GM12864 (cell line): Measurements from ENCODE around the gene PPM1H.
"Not testable (repeated sequence)": the region's sequence is repeated elsewhere in the genome, so short reads cannot be mapped to it uniquely, and the experiment has no call there.

Experiments used
- DNase-seq: peaks from one replicate; pipeline ENCODE4 v3.0.0-alpha.2; 2011; ENCODE audit warnings: low read depth
- H3K4me3 ChIP-seq: 2 replicates; pipeline ENCODE4 v1.5.1; 2011; ENCODE audit warnings: mild to moderate bottlenecking, low read depth, low read length, control low read depth
- CTCF ChIP-seq: IDR thresholded peaks from 2 replicates; pipeline ENCODE4 v1.5.1; 2011; ENCODE audit warnings: low read depth, mild to moderate bottlenecking, moderate library complexity, low read length, control low read depth, inconsistent platforms; ENCODE audit errors: missing control alignments

Gene PPM1H

GRCh38 chr12:62943779-62944395 is 8.9 kb upstream of the PPM1H start:
- TF ChIP-seq CTCF: no peak
- DNase-seq: no peak
- no peak overlapping the region for H3K4me3 ChIP-seq

GRCh38 chr12:62942316-62942715 is 7.4 kb upstream of the PPM1H start:
- not testable (repeated sequence) for DNase-seq, H3K4me3 ChIP-seq

- no peak for DNase-seq
- TF ChIP-seq CTCF: no peak
- peak overlapping the region; percentile 67 for H3K4me3 ChIP-seq
Measured at GRCh38 chr12:62934239-62934798, 631 bp downstream of the PPM1H start.

- peak overlapping the region; percentile 67 for H3K4me3 ChIP-seq
- TF ChIP-seq CTCF: no peak
- no peak for DNase-seq
Measured at GRCh38 chr12:62933602-62934238, 1.2 kb downstream of the PPM1H start.

- no peak for TF ChIP-seq CTCF
- DNase-seq: no peak
Measured at GRCh38 chr12:62933220-62933601, 1.7 kb downstream of the PPM1H start.

GRCh38 chr12:62931477-62931876 is 3.5 kb downstream of the PPM1H start:
- no peak overlapping the region for H3K4me3 ChIP-seq
- no peak for DNase-seq
- no peak for TF ChIP-seq CTCF

More at GRCh38 chr12:62933220-62933601, 1.7 kb downstream of the PPM1H start:
- no peak overlapping the region for H3K4me3 ChIP-seq

GRCh38 chr12:62930546-62931425 is 4.2 kb downstream of the PPM1H start:
- no peak for DNase-seq
- no peak for TF ChIP-seq CTCF
- no peak overlapping the region for H3K4me3 ChIP-seq
